Spleen (tissue), 7 donors: Measurements from ENCODE around the gene PPP1R9A.

ENCODE experiments used
- POLR2A ChIP-seq, 3 donors: fragments of 450-650 bp; IDR thresholded peaks; one replicate each; pipeline ENCODE4 v1.5.1; 2017; ENCODE audit warnings: antibody characterized with exemption in 3 of 3, mild to moderate bottlenecking in 1 of 3
- POLR2AphosphoS5 ChIP-seq, 3 donors: sonication (generic); formaldehyde crosslinking; IDR thresholded peaks; one replicate each; pipeline ENCODE4 v1.5.1; 2017; ENCODE audit warnings: antibody characterized with exemption in 3 of 3
- TF ChIP-seq, protein P1 (sequence below), 11 experiments: fragments of 200-600 bp in 7 of 11; fragments of 450-650 bp in 4 of 11; sonication (generic) in 4 of 11; IDR thresholded peaks in 8 of 11; conservative IDR thresholded peaks in 3 of 11; 1 replicate in 7 of 11; 2 replicates in 4 of 11; pipeline versions ENCODE4 v1.4.0 to v1.8.0; 2016 to 2021; ENCODE audit warnings: antibody characterized with exemption in 11 of 11, inconsistent platforms in 4 of 11, mild to moderate bottlenecking in 1 of 11
- donor health status: DM: no; HTN: no; CAD: no; lungs with moderate emphysema.
- donor health status: DM: no; HTN: no; CAD: no.
- donor health status: DM: no; HTN: no; CAD: no.

DNA sequence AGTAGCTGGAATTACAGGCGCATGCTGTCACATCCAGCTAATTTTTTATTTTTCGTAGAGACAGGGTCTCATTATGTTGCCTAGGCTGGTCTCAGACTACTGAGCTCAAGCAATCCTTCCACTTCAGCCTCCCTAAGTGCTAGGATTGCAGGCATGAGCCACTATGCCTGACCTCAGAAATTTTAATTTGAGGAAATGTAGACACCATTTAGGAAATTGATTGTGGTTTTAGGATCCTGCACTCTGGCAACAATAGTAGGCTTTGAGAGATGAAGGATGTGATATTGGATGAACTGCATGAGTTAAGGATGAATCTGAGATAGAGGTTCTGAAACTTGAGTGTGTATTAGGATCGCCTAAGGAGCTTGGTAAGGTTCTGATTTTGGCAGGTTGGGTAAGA, 66.5 kb downstream of the PPP1R9A start:
- TF ChIP-seq POLR2A (IDR thresholded peaks at IDR 0.05): no peak
- TF ChIP-seq, protein P1, sequence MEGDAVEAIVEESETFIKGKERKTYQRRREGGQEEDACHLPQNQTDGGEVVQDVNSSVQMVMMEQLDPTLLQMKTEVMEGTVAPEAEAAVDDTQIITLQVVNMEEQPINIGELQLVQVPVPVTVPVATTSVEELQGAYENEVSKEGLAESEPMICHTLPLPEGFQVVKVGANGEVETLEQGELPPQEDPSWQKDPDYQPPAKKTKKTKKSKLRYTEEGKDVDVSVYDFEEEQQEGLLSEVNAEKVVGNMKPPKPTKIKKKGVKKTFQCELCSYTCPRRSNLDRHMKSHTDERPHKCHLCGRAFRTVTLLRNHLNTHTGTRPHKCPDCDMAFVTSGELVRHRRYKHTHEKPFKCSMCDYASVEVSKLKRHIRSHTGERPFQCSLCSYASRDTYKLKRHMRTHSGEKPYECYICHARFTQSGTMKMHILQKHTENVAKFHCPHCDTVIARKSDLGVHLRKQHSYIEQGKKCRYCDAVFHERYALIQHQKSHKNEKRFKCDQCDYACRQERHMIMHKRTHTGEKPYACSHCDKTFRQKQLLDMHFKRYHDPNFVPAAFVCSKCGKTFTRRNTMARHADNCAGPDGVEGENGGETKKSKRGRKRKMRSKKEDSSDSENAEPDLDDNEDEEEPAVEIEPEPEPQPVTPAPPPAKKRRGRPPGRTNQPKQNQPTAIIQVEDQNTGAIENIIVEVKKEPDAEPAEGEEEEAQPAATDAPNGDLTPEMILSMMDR (IDR thresholded peaks at IDR 0.05 in 8 of 11, conservative IDR thresholded peaks at IDR 0.05 in 3 of 11): no peak
- no peak for TF ChIP-seq POLR2AphosphoS5 (IDR thresholded peaks at IDR 0.05)
